ENCODE results near the gene DHRS12. TPM values are rescaled to one million over a fixed set of nuclear protein-coding genes. Genes with fewer than 3 reads are reported as not detected.

The DHRS12 gene
- total RNA-seq, 6 experiments from 2014 or later, result 10.2 to 17.6 (median 12.4) TPM

- intact Hi-C loops (cut with DNase I), result no loop called here
- TF ChIP-seq POLR2A (IDR thresholded peaks at IDR 0.05), result no peak
- TF ChIP-seq, protein P1, sequence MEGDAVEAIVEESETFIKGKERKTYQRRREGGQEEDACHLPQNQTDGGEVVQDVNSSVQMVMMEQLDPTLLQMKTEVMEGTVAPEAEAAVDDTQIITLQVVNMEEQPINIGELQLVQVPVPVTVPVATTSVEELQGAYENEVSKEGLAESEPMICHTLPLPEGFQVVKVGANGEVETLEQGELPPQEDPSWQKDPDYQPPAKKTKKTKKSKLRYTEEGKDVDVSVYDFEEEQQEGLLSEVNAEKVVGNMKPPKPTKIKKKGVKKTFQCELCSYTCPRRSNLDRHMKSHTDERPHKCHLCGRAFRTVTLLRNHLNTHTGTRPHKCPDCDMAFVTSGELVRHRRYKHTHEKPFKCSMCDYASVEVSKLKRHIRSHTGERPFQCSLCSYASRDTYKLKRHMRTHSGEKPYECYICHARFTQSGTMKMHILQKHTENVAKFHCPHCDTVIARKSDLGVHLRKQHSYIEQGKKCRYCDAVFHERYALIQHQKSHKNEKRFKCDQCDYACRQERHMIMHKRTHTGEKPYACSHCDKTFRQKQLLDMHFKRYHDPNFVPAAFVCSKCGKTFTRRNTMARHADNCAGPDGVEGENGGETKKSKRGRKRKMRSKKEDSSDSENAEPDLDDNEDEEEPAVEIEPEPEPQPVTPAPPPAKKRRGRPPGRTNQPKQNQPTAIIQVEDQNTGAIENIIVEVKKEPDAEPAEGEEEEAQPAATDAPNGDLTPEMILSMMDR (IDR thresholded peaks at IDR 0.05), result no peak
Observed at GRCh38 chr13:51737609-51738008, 66.4 kb downstream of the DHRS12 start.

GRCh38 chr13:51734786-51735185 lies 69.2 kb downstream of the DHRS12 start:
- 100% methylated on average over 2 of the region's 2 CpGs for WGBS (ENCODE audit: insufficient coverage, low coverage, low lambda C conversion rate, missing lambda C conversion rate)
- no peak for DNase-seq
- Histone ChIP-seq H3K9me3 (no peaks in the 10 kb centered on the region), H3K4me3 (no peak overlapping the region), H3K4me1 (peaks cover 0 to 30% (median 13%) of the 10 kb centered on the region in 4 donors), H3K27me3 (no peaks in the 10 kb centered on the region), H3K36me3 (no peaks in the 10 kb centered on the region), H3K27ac (no peak overlapping the region)
- TF ChIP-seq, protein P1 (IDR thresholded peaks at IDR 0.05), result no peak
- no peak for TF ChIP-seq POLR2A (IDR thresholded peaks at IDR 0.05)
- intact Hi-C loops (cut with DNase I), result no loop called here
- no peak for ATAC-seq

More at GRCh38 chr13:51737609-51738008, 66.4 kb downstream of the DHRS12 start:
- Histone ChIP-seq H3K27ac (no peak overlapping the region), H3K36me3 (no peaks in the 10 kb centered on the region), H3K4me3 (no peak overlapping the region), H3K9me3 (no peaks in the 10 kb centered on the region), H3K27me3 (no peaks in the 10 kb centered on the region), H3K4me1 (peaks cover 0 to 27% (median 7%) of the 10 kb centered on the region in 4 donors)
- WGBS (ENCODE audit: insufficient coverage, low coverage, low lambda C conversion rate, missing lambda C conversion rate), result 85% methylated on average over 3 of the region's 3 CpGs
- DNase-seq (no peak), ATAC-seq (no peak)

DNA sequence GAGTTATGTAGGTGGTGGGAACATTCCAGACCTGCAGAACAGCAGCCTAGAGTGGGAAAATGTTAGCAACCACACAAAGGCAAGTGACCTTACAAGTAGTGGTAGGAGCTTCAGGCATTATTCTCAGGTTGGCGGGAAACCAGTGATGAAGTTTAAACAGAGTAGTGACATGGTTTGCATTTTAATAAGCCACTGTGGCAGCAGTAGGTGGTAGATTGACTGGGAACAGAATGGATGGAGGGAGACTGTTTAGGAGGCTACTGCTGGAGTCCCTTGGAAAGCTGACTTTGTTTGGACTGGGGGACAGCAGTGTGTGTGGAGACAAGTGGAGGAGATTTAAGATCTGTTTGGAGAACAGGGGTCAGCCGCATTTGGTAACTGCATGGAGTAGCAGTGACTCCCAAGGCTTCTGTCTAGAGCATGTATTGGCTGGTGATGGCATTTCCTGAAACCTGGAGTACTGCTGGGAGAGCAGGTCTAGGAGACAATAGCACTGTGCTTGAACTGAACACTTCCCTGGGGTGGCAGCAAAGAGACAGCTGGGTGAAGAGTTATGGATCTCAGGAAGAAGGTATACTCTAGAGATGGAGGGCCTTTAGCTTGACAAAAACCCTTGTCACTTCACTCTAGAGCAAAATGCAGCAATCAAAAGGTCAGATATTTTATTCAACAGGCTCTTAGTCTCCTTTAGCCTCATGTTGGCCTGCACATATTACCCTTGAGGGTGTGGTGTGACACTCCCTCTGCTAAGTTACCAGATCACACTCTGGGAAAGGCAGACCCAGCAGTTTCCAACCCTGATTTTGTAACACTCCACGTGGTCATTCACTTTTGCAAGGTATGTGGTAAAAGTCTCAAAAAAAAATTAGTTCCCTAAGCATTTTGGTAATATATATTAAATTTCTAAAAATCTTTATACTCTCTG lies 70.3 kb downstream of the DHRS12 start:
- 68% methylated on average over 3 of the region's 3 CpGs for WGBS (ENCODE audit: insufficient coverage, low coverage, low lambda C conversion rate, missing lambda C conversion rate)
- Histone ChIP-seq H3K4me3 (no peak overlapping the region), H3K4me1 (peaks cover 0 to 29% (median 8%) of the 10 kb centered on the region in 4 donors), H3K27me3 (no peaks in the 10 kb centered on the region), H3K27ac (no peak overlapping the region), H3K9me3 (no peaks in the 10 kb centered on the region), H3K36me3 (no peaks in the 10 kb centered on the region)
- TF ChIP-seq, protein P1 (IDR thresholded peaks at IDR 0.05), result peak in 1 of 4 donors; percentile 12
- TF ChIP-seq POLR2A (IDR thresholded peaks at IDR 0.05), result no peak
- DNase-seq (no peak), ATAC-seq (peak; percentile 27 to 60 (median 35))
- intact Hi-C loops (cut with DNase I), result no loop called here

- TF ChIP-seq POLR2A (IDR thresholded peaks at IDR 0.05), result no peak
- TF ChIP-seq, protein P1 (IDR thresholded peaks at IDR 0.05), result peak; percentile 49 to 60 (median 54)
- intact Hi-C loops (cut with DNase I), result no loop called here
- H3K4me3 ChIP-seq, result no peak overlapping the region
- peak; percentile 47 to 71 (median 64) for ATAC-seq
- no peaks in the 10 kb centered on the region for H3K27me3 ChIP-seq
- no peaks in the 10 kb centered on the region for H3K9me3 ChIP-seq
- peak overlapping the region in 2 of 3 donors; percentile 7 to 41 for H3K27ac ChIP-seq
- peaks cover 0 to 48% (median 16%) of the 10 kb centered on the region in 4 donors for H3K4me1 ChIP-seq
- DNase-seq, result no peak
- 21% methylated on average over 4 of the region's 4 CpGs for WGBS (ENCODE audit: insufficient coverage, low coverage, low lambda C conversion rate, missing lambda C conversion rate)
- no peaks in the 10 kb centered on the region for H3K36me3 ChIP-seq
Observed at GRCh38 chr13:51731759-51732158, 72.2 kb downstream of the DHRS12 start.

Data from right lobe of liver (tissue), 6 donors.